GM18511 (cell line): ENCODE data around the gene RMI2.

Source experiments
- ATAC-seq: cut with Tn5 transposase; IDR thresholded peaks from one replicate; pipeline ENCODE4 v1.9.1; 2021; ENCODE audit warnings: mild to moderate bottlenecking, moderate library complexity; ENCODE audit not compliant: unreplicated experiment

RMI2 gene

GRCh38 chr16:11309895-11310633, 35.2 kb upstream of the RMI2 start:
- peak; percentile 50 for ATAC-seq

- ATAC-seq: no peak
Observed at GRCh38 chr16:11310634-11310977, 34.7 kb upstream of the RMI2 start.

- ATAC-seq: peak; percentile 34
Observed at GRCh38 chr16:11310997-11311561, 34.2 kb upstream of the RMI2 start.

GRCh38 chr16:11312718-11313492, 32.4 kb upstream of the RMI2 start:
- no peak for ATAC-seq

- no peak for ATAC-seq
Observed at GRCh38 chr16:11313493-11314308, 31.6 kb upstream of the RMI2 start.

- ATAC-seq: no peak
Observed at GRCh38 chr16:11314309-11314894, 30.9 kb upstream of the RMI2 start.

GRCh38 chr16:11315510-11315909, 29.7 kb upstream of the RMI2 start:
- ATAC-seq: no peak

GRCh38 chr16:11316331-11317015, 28.8 kb upstream of the RMI2 start:
- no peak for ATAC-seq

GRCh38 chr16:11318817-11319216, 26.4 kb upstream of the RMI2 start:
- ATAC-seq: no peak

- ATAC-seq: no peak
Observed at GRCh38 chr16:11319529-11320146, 25.6 kb upstream of the RMI2 start.

GRCh38 chr16:11320170-11320569, 25.1 kb upstream of the RMI2 start:
- ATAC-seq: no peak

GRCh38 chr16:11321662-11322061, 23.6 kb upstream of the RMI2 start:
- ATAC-seq: no peak

- ATAC-seq: no peak
Observed at GRCh38 chr16:11322823-11323222, 22.4 kb upstream of the RMI2 start.

GRCh38 chr16:11323551-11324336, 21.5 kb upstream of the RMI2 start:
- ATAC-seq: no peak

- no peak for ATAC-seq
Observed at GRCh38 chr16:11325404-11326083, 19.7 kb upstream of the RMI2 start.

- ATAC-seq: no peak
Observed at GRCh38 chr16:11326084-11326736, 19.0 kb upstream of the RMI2 start.

- no peak for ATAC-seq
Observed at GRCh38 chr16:11326737-11327276, 18.5 kb upstream of the RMI2 start.
